T-cell (primary cell): ENCODE measurements around the gene DOHH. TPM values are rescaled to one million over a fixed set of nuclear protein-coding genes. Genes with fewer than 3 reads are reported as not detected.

Source experiments
- ATAC-seq, 4 experiments: fragments of 200-7000 bp in 3 of 4; fragments of 150-1000 bp in 1 of 4; cut with Tn5 transposase; replicated peaks in 1 of 4; 1 replicate in 3 of 4; 2 replicates in 1 of 4; pipeline ENCODE4 v1.10.0; 2021; ENCODE audit warnings: moderate library complexity in 3 of 4, mild to moderate bottlenecking in 2 of 4, moderate number of reproducible peaks in 1 of 4
- CTCF ChIA-PET, 2 donors: fragments of 300-600 bp; sonication (Branson Sonifier 250); formaldehyde crosslinking; loops; one replicate each; lab custom pipeline; 2022; ENCODE audit warnings: antibody characterized with exemption in 2 of 2; lab: Charles Lee
- POLR2A ChIA-PET, 2 donors: fragments of 300-600 bp; sonication (Branson Sonifier 250); formaldehyde crosslinking; loops; one replicate each; lab custom pipeline; 2022; ENCODE audit warnings: antibody characterized with exemption in 2 of 2; lab: Charles Lee
- DNase-seq, 35 experiments: peaks; one replicate each; pipeline versions ENCODE4 v3.0.0 to v3.0.0-alpha.2; 2013 to 2023
- H3K27ac ChIP-seq: one replicate; pipeline ENCODE4 v1.5.1; 2013; ENCODE audit warnings: low read length
- H3K27me3 ChIP-seq, 2 experiments: replicated peaks in 1 of 2; 1 replicate in 1 of 2; 2 replicates in 1 of 2; pipeline versions ENCODE4 v1.6.1 to v1.7.0; 2013; ENCODE audit warnings: low read length in 1 of 2, mixed read lengths in 1 of 2; ENCODE audit not compliant: control insufficient read depth in 2 of 2, insufficient read depth in 2 of 2; ENCODE audit errors: extremely low read depth in 1 of 2
- H3K36me3 ChIP-seq, 2 donors: 1 replicate in 1 of 2; 2 replicates in 1 of 2; pipeline versions ENCODE4 v1.6.1 to v1.7.0; 2013; ENCODE audit warnings: low read length in 1 of 2; ENCODE audit not compliant: control insufficient read depth in 2 of 2, insufficient read depth in 1 of 2; ENCODE audit errors: extremely low read depth in 1 of 2
- H3K4me1 ChIP-seq, 2 experiments: 1 replicate in 1 of 2; 2 replicates in 1 of 2; pipeline versions ENCODE4 v1.6.1 to v1.7.0; 2013; ENCODE audit warnings: low read length in 2 of 2, mixed read lengths in 1 of 2; ENCODE audit not compliant: insufficient read depth in 2 of 2, control insufficient read depth in 1 of 2; ENCODE audit errors: extremely low read depth in 1 of 2
- H3K4me3 ChIP-seq, 2 donors: 1 replicate in 1 of 2; 2 replicates in 1 of 2; pipeline versions ENCODE4 v1.5.1 to v1.7.0; 2013; ENCODE audit warnings: mild to moderate bottlenecking in 2 of 2, low read length in 1 of 2, moderate library complexity in 1 of 2; ENCODE audit not compliant: control insufficient read depth in 1 of 2; ENCODE audit errors: extremely low read depth in 1 of 2
- H3K9me3 ChIP-seq: 2 replicates; pipeline ENCODE4 v1.7.0; 2013
- H3K27ac Mint-ChIP-seq, 2 donors: one replicate each; pipeline ENCODE4 v1.8.0; 2020 to 2021; ENCODE audit warnings: mild to moderate bottlenecking in 2 of 2, mixed read lengths in 2 of 2
- H3K27me3 Mint-ChIP-seq, 2 donors: one replicate each; pipeline ENCODE4 v1.8.0; 2021 to 2022; ENCODE audit warnings: mixed read lengths in 2 of 2
- H3K36me3 Mint-ChIP-seq: one replicate; pipeline ENCODE4 v1.8.0; 2021; ENCODE audit warnings: mixed read lengths
- H3K4me1 Mint-ChIP-seq, 3 donors: one replicate each; pipeline ENCODE4 v1.8.0; 2020 to 2022; ENCODE audit warnings: mixed read lengths in 3 of 3, mild to moderate bottlenecking in 1 of 3
- H3K4me3 Mint-ChIP-seq, 3 donors: one replicate each; pipeline ENCODE4 v1.8.0; 2020 to 2022; ENCODE audit warnings: mild to moderate bottlenecking in 3 of 3, mixed read lengths in 3 of 3, moderate library complexity in 3 of 3
- H3K9me3 Mint-ChIP-seq, 3 donors: one replicate each; pipeline ENCODE4 v1.8.0; 2020 to 2022; ENCODE audit warnings: mixed read lengths in 3 of 3
- WGBS: methylation state at CpG from one replicate; pipeline ENCODE4 v1.1.5; 2013; ENCODE audit warnings: missing lambda C conversion rate; ENCODE audit not compliant: insufficient coverage; 5-methylcytosine and 5-hydroxymethylcytosine counted together
- total RNA-seq, 35 experiments: library from RNA in 6 of 35; stranded (reverse) in 6 of 35; fragments of 120-200 nt in 1 of 35; gene quantifications; one replicate each; pipeline versions ENCODE4 v1.2.1 to v1.2.4 and lab custom pipeline; 2013 to 2026

Gene DOHH
- total RNA-seq, 5 donors from 2014 or later (not counting 1 experiment from before 2014, with no cell fraction given) = 5.0 to 12.3 (median 11.1) TPM

DNA sequence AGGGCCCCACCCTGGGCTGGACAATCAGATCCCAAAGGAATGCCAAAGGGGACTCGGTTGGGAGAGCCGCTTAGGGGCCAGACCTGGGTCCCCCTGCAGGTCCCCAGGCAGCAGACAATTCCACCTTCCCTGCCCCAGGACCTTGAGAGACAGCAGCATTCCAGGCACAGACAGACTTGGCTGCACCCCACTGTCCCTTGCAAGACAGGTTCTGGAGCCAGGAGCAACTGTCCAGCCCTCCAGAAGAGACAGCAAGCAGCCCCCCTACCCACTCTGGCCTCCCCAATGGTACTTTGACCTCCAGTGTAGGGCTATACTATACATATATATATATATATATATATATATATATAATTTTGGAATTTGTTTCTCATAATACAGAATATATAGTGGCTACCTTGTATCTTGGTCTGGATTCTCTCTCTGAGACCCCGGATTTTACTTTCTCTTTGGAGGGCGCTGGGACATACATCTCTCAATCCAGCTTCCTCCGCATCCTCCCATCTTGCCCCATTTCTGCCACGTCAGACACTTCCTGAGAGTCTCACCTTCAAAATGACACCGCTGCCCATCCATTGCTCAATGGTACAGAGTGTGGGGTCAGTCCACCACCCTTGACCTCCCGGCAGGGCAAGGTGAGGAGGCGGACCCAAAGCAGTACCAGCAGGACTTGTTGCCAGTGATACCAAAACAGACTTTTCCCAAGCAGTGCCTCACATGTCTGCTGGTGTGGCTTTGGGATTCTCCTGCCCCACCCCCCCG is 32.9 kb downstream of the DOHH start:
- H3K27ac ChIP-seq = no peak overlapping the region
- POLR2A ChIA-PET = no interaction called here
- no peaks in the 10 kb centered on the region for H3K4me1 Mint-ChIP-seq
- H3K9me3 Mint-ChIP-seq = no peaks in the 10 kb centered on the region
- peaks cover 3% of the 10 kb centered on the region for H3K36me3 Mint-ChIP-seq
- 95% methylated on average over 5 of the region's 10 CpGs for WGBS
- H3K9me3 ChIP-seq = no peaks in the 10 kb centered on the region
- H3K27ac Mint-ChIP-seq = no peak overlapping the region
- no peaks in the 10 kb centered on the region for H3K36me3 ChIP-seq
- H3K4me3 Mint-ChIP-seq = no peak overlapping the region
- CTCF ChIA-PET = interaction anchor here in 1 of 2 donors (0.6 kb wide), 1 partner anchor 1094 kb away, joined by 4 read pairs; no protein-coding TSS in a partner anchor
- no peaks in the 10 kb centered on the region for H3K4me1 ChIP-seq
- H3K27me3 Mint-ChIP-seq = no peaks in the 10 kb centered on the region
- ATAC-seq (no peak), DNase-seq (no peak)
- no peak overlapping the region for H3K4me3 ChIP-seq
- H3K27me3 ChIP-seq = peaks cover 0 to 11% of the 10 kb centered on the region in 2 experiments

DNA sequence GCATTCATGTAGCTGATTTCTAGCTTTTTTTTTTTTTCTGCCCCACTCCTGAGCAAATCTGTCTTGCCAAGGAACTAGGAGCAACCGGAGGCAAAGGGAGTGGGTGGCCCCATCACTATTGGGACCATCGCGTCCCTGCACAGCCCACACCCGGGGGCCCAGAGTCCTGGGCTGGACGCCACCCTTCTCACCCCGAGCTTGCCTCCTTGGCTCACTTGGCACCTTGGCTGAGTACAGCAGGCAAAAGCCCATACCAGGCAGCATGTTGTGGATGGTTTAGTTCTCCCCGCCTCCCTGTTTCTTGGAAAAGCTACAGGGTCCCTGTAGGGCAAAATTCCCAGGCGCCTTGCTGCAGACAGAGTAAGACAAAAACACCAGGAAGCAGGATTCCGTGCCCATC is 33.8 kb downstream of the DOHH start:
- H3K27ac ChIP-seq = no peak overlapping the region
- ATAC-seq (no peak), DNase-seq (no peak)
- H3K27me3 ChIP-seq = peaks cover 0 to 1% of the 10 kb centered on the region in 2 experiments
- Mint-ChIP-seq H3K4me3 (no peak overlapping the region), H3K9me3 (no peaks in the 10 kb centered on the region), H3K36me3 (peaks cover 4% of the 10 kb centered on the region), H3K4me1 (no peaks in the 10 kb centered on the region), H3K27me3 (no peaks in the 10 kb centered on the region), H3K27ac (no peak overlapping the region)
- WGBS = 89% methylated on average over 7 of the region's 9 CpGs
- H3K36me3 ChIP-seq = no peaks in the 10 kb centered on the region
- no peaks in the 10 kb centered on the region for H3K4me1 ChIP-seq
- ChIA-PET POLR2A (interaction anchor here in 1 of 2 donors (0.6 kb wide), 1 partner anchor 50 kb away, joined by 4 read pairs; no protein-coding TSS in a partner anchor), CTCF (interaction anchor here in 1 of 2 donors (0.7 kb wide), 1 partner anchor 1653 kb away, joined by 3 read pairs; no protein-coding TSS in a partner anchor)
- H3K9me3 ChIP-seq = no peaks in the 10 kb centered on the region
- no peak overlapping the region for H3K4me3 ChIP-seq

DNA sequence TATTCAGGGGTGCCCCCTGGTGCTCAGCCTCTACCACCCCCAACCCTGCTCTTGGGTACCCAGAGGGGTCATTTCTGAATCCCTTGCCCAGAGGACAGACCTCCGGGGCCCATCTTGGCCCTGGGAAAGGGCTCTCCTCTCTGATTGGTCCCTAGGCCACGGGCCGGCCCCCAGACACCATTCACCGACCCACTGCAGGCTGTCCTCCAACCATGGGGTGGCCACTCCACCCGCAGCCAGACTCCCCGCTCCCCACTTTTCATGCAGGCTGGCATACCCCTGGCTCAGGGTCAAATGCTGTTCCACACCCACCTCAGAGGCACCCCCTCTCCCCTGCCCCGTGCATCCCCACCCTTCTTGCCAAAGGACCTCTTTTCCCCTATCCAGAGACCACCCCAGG is 34.9 kb downstream of the DOHH start:
- ChIA-PET CTCF (no interaction called here), POLR2A (no interaction called here)
- Histone ChIP-seq H3K4me3 (no peak overlapping the region), H3K27me3 (no peaks in the 10 kb centered on the region), H3K36me3 (no peaks in the 10 kb centered on the region), H3K27ac (no peak overlapping the region), H3K4me1 (no peaks in the 10 kb centered on the region), H3K9me3 (no peaks in the 10 kb centered on the region)
- Mint-ChIP-seq H3K27ac (no peak overlapping the region), H3K27me3 (no peaks in the 10 kb centered on the region), H3K4me3 (no peak overlapping the region), H3K9me3 (no peaks in the 10 kb centered on the region), H3K4me1 (no peaks in the 10 kb centered on the region), H3K36me3 (peaks cover 4% of the 10 kb centered on the region)
- DNase-seq (no peak), ATAC-seq (no peak)
- WGBS = 93% methylated on average over 6 of the region's 7 CpGs

DNA sequence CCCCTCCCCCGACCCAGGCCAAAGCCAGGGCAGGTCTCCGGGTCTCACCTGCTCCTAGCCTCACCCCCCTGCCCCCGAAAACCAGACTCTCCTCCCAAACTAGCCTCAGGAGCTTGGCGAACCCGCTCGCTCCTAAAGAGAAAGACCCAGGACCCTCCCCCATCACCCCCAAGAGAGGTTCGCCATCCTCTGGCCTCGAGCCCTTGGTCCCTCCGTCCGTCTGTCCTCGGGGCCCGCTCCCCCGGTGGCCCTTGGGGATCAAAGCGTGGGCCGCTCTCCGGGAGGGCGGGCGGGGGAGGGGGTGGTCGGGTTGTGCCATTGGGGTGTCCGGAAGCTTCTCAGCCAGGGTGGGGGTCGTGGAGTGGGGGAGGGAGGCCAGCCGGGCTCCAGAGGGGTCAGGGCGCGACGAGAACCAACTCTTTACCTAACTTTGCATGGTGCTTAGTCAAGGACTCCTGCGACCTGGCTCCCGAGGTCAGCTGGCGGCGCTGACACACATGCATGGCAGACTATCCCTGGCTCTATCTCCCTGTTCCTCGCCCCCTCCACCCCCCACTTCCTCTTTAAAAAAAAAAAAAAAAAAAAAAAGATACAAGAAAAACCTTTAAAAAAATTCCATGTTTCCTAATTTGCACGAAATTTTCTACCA is 35.8 kb downstream of the DOHH start:
- no peak overlapping the region for H3K27ac ChIP-seq
- H3K27me3 ChIP-seq = no peaks in the 10 kb centered on the region
- Mint-ChIP-seq H3K4me1 (no peaks in the 10 kb centered on the region), H3K9me3 (no peaks in the 10 kb centered on the region), H3K36me3 (peaks cover 4% of the 10 kb centered on the region), H3K4me3 (no peak overlapping the region), H3K27me3 (no peaks in the 10 kb centered on the region), H3K27ac (no peak overlapping the region)
- H3K36me3 ChIP-seq = no peaks in the 10 kb centered on the region
- no peaks in the 10 kb centered on the region for H3K4me1 ChIP-seq
- 93% methylated on average over 8 of the region's 31 CpGs for WGBS
- POLR2A ChIA-PET = interaction anchor here in 1 of 2 donors (0.6 kb wide), 1 partner anchor 222 kb away, joined by 6 read pairs; no protein-coding TSS in a partner anchor
- ATAC-seq (no peak), DNase-seq (no peak)
- H3K4me3 ChIP-seq = no peak overlapping the region
- CTCF ChIA-PET = interaction anchor here (0.6 to 0.7 kb wide), 2 partner anchors 24 to 174 kb away, joined by 3 to 4 read pairs; no protein-coding TSS in a partner anchor
- no peaks in the 10 kb centered on the region for H3K9me3 ChIP-seq

DNA sequence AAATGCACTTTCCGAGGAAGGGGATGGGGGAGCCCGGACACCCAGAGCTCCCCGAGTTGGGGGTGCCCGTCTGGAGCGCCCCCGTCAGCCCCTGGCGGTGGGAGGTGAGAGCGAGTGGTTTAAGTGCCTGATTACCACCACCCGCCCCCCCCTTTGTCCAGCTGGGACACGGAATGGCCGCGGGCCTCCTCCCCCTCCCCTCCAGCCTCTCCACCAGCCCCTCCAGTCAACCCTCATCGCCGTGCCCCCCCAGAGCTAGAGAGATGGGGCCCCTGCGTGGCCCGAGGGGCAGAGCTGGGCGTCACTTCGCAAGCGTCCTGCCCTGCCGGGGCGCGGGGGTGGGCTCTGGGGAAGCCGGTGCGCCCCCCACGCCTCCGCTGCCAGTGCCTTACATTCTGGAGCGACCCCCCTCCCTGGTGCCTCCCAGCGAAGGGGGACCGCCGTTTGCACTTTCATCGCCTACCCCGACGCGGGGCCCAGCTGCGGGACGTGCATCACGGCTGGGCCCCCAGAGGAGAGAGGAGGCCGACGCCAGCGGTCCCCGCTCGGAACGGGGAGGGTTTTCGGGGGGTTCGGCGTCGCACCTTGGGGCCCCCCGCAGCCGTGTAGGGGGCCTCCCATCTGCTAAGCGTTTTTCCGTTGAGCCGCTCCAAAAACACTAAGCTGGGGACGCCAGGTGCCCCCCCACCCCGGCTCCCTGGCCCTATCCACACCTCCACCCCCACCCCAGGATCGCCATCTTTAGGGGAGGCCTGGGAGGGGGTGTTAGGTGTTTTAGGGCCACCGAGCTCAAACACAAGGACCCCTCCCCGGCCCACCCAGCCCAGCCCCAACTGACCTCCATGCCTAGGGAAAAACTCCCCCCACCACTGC is 36.5 kb downstream of the DOHH start:
- no peak overlapping the region for H3K27ac Mint-ChIP-seq
- no peak for DNase-seq
- CTCF ChIA-PET = interaction anchor here in 1 of 2 donors (0.6 kb wide), 1 partner anchor 23 kb away, joined by 4 read pairs; no protein-coding TSS in a partner anchor
- no peaks in the 10 kb centered on the region for H3K9me3 Mint-ChIP-seq
- H3K36me3 Mint-ChIP-seq = peaks cover 4% of the 10 kb centered on the region
- no peaks in the 10 kb centered on the region for H3K27me3 ChIP-seq
- 94% methylated on average over 32 of the region's 57 CpGs for whole genome bisulfite sequencing
- H3K4me3 ChIP-seq = no peak overlapping the region
- H3K9me3 ChIP-seq = no peaks in the 10 kb centered on the region
- ATAC-seq = no peak
- no peak overlapping the region for H3K27ac ChIP-seq
- H3K4me1 ChIP-seq = no peaks in the 10 kb centered on the region
- H3K27me3 Mint-ChIP-seq = no peaks in the 10 kb centered on the region
- H3K4me3 Mint-ChIP-seq = no peak overlapping the region
- POLR2A ChIA-PET = interaction anchor here in 1 of 2 donors (0.6 kb wide), 1 partner anchor 221 kb away, joined by 6 read pairs; no protein-coding TSS in a partner anchor
- H3K4me1 Mint-ChIP-seq = no peaks in the 10 kb centered on the region
- H3K36me3 ChIP-seq = no peaks in the 10 kb centered on the region
